ENCODE data around the gene ADAP1.

DNA sequence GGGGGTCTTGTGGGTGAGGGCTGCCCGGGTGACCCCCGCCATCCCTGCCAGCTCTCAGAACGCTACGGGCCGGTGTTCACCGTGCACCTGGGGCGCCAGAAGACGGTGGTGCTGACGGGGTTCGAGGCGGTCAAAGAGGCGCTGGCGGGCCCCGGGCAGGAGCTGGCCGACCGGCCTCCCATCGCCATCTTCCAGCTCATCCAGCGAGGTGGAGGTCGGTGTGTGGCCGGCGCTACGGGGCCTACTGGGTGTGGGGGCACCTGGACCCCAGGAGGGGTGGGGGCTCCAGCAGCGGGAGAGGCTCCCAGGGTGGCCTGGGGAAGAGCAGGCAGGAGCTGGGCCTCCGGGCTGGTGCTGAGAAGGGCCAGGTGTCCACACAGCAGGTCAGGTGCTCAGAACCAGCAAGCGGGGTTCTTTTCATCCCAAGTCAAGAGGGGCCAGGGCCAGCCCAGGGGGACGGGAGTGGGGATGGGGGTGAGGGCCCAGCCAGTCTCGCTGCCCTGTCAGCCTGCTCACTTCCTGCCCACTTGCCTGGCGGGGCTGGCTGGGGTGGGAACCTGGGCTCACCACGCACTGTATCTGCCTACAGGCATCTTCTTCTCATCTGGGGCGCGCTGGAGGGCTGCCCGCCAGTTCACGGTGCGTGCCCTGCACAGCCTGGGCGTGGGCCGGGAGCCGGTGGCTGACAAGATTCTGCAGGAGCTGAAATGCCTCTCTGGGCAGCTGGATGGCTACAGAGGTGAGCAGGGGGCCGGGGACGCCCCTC lies 30.1 kb upstream of the ADAP1 start:
- no peak for TF ChIP-seq EZH2 (IDR thresholded peaks at IDR 0.05; ENCODE audit: borderline replicate concordance, low read depth, low read length, poor library complexity, severe bottlenecking)
- TF ChIP-seq, protein P1, sequence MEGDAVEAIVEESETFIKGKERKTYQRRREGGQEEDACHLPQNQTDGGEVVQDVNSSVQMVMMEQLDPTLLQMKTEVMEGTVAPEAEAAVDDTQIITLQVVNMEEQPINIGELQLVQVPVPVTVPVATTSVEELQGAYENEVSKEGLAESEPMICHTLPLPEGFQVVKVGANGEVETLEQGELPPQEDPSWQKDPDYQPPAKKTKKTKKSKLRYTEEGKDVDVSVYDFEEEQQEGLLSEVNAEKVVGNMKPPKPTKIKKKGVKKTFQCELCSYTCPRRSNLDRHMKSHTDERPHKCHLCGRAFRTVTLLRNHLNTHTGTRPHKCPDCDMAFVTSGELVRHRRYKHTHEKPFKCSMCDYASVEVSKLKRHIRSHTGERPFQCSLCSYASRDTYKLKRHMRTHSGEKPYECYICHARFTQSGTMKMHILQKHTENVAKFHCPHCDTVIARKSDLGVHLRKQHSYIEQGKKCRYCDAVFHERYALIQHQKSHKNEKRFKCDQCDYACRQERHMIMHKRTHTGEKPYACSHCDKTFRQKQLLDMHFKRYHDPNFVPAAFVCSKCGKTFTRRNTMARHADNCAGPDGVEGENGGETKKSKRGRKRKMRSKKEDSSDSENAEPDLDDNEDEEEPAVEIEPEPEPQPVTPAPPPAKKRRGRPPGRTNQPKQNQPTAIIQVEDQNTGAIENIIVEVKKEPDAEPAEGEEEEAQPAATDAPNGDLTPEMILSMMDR (conservative IDR thresholded peaks at IDR 0.05; ENCODE audit: low read depth, low read length), result no peak

Data from A673 (cell line).